ENCODE data around the gene AMOTL2. TPM values are rescaled to one million over a fixed set of nuclear protein-coding genes. Genes with fewer than 3 reads are reported as not detected.

The AMOTL2 gene
- total RNA-seq, 1 experiment from 2014 or later: 153 TPM

GRCh38 chr3:134373271-134374104, 759 bp downstream of the AMOTL2 start:
- Mint-ChIP-seq H3K27me3 (ENCODE audit: unreplicated experiment) (no peaks in the 10 kb centered on the region), H3K4me3 (ENCODE audit: low read depth, unreplicated experiment) (peak overlapping the region; percentile 78), H3K27ac (ENCODE audit: unreplicated experiment) (peak overlapping the region; percentile 71), H3K4me1 (ENCODE audit: low read depth, unreplicated experiment) (peaks cover 77% of the 10 kb centered on the region), H3K9me3 (ENCODE audit: low read depth, unreplicated experiment) (no peaks in the 10 kb centered on the region), H3K36me3 (ENCODE audit: insufficient read depth, unreplicated experiment) (peaks cover 73% of the 10 kb centered on the region)
- TSS peak; percentile 40 for BruUV-seq (replicated peaks)
- CTCF ChIA-PET: interaction anchor here (1.0 to 4.4 kb wide), 7 partner anchors 8 to 161 kb away, joined by 3 to 35 read pairs (median 5); partner anchors contain the start of genes ANAPC13 and CEP63
- DNase-seq: peak; percentile 91
- no peak for TF ChIP-seq CTCF (IDR thresholded peaks at IDR 0.05; ENCODE audit: unreplicated experiment)
- intact Hi-C loops (cut with micrococcal nuclease; ENCODE audit: unreplicated experiment): loop anchor here (1.0 to 2.0 kb wide), 4 partner anchors 9 to 101 kb away; no protein-coding TSS in a partner anchor

- peak overlapping the region; percentile 78 for H3K4me3 Mint-ChIP-seq (ENCODE audit: low read depth, unreplicated experiment)
- H3K27ac Mint-ChIP-seq (ENCODE audit: unreplicated experiment): peak overlapping the region; percentile 71
- no peak for DNase-seq
- no peaks in the 10 kb centered on the region for H3K9me3 Mint-ChIP-seq (ENCODE audit: low read depth, unreplicated experiment)
- no peak for TF ChIP-seq CTCF (IDR thresholded peaks at IDR 0.05; ENCODE audit: unreplicated experiment)
- CTCF ChIA-PET: interaction anchor here (0.6 to 1.9 kb wide), 5 partner anchors 9 to 977 kb away, joined by 3 to 7 read pairs (median 5); no protein-coding TSS in a partner anchor
- BruUV-seq (replicated peaks): no TSS peak
- intact Hi-C loops (cut with micrococcal nuclease; ENCODE audit: unreplicated experiment): loop anchor here (1.0 to 2.0 kb wide), 2 partner anchors 8 to 102 kb away; no protein-coding TSS in a partner anchor
- no peaks in the 10 kb centered on the region for H3K27me3 Mint-ChIP-seq (ENCODE audit: unreplicated experiment)
- peaks cover 81% of the 10 kb centered on the region for H3K36me3 Mint-ChIP-seq (ENCODE audit: insufficient read depth, unreplicated experiment)
- H3K4me1 Mint-ChIP-seq (ENCODE audit: low read depth, unreplicated experiment): peaks cover 69% of the 10 kb centered on the region
These were observed 1.6 kb downstream of the AMOTL2 start for GRCh38 chr3:134372396-134373270.

- H3K4me3 Mint-ChIP-seq (ENCODE audit: low read depth, unreplicated experiment): peak overlapping the region; percentile 78
- no peak for DNase-seq
- peaks cover 90% of the 10 kb centered on the region for H3K36me3 Mint-ChIP-seq (ENCODE audit: insufficient read depth, unreplicated experiment)
- intact Hi-C loops (cut with micrococcal nuclease; ENCODE audit: unreplicated experiment): loop anchor here (2.0 kb wide), 1 partner anchor 103 kb away; no protein-coding TSS in a partner anchor
- H3K27me3 Mint-ChIP-seq (ENCODE audit: unreplicated experiment): no peaks in the 10 kb centered on the region
- H3K4me1 Mint-ChIP-seq (ENCODE audit: low read depth, unreplicated experiment): peaks cover 69% of the 10 kb centered on the region
- CTCF ChIA-PET: interaction anchor here (0.6 to 1.9 kb wide), 5 partner anchors 8 to 978 kb away, joined by 3 to 7 read pairs (median 5); no protein-coding TSS in a partner anchor
- no peaks in the 10 kb centered on the region for H3K9me3 Mint-ChIP-seq (ENCODE audit: low read depth, unreplicated experiment)
- H3K27ac Mint-ChIP-seq (ENCODE audit: unreplicated experiment): peak overlapping the region; percentile 71
- no peak for TF ChIP-seq CTCF (IDR thresholded peaks at IDR 0.05; ENCODE audit: unreplicated experiment)
- no TSS peak for BruUV-seq (replicated peaks)
These were observed 2.5 kb downstream of the AMOTL2 start for GRCh38 chr3:134371542-134372324.

Data from Calu3 (cell line).